DOHH2 (cell line): ENCODE results near the gene C16orf54.
"Not testable (repeated sequence)": the region's sequence is repeated elsewhere in the genome, so short reads cannot be mapped to it uniquely, and the experiment has no call there.

Experiments
- EZH2phosphoT487 ChIP-seq: fragments of 200-600 bp; sonication (generic); IDR thresholded peaks from 2 replicates; pipeline ENCODE4 v1.6.1; 2017; ENCODE audit warnings: borderline replicate concordance, mild to moderate bottlenecking, antibody characterized with exemption, low read length, moderate library complexity, mixed read lengths
- TF ChIP-seq, protein P1 (sequence below): fragments of 200-600 bp; sonication (generic); IDR thresholded peaks from one replicate; pipeline ENCODE4 v1.5.1; 2014; ENCODE audit warnings: antibody characterized with exemption, mild to moderate bottlenecking, low read depth, low read length; ENCODE audit not compliant: poor library complexity, severe bottlenecking

- TF ChIP-seq, protein P1, sequence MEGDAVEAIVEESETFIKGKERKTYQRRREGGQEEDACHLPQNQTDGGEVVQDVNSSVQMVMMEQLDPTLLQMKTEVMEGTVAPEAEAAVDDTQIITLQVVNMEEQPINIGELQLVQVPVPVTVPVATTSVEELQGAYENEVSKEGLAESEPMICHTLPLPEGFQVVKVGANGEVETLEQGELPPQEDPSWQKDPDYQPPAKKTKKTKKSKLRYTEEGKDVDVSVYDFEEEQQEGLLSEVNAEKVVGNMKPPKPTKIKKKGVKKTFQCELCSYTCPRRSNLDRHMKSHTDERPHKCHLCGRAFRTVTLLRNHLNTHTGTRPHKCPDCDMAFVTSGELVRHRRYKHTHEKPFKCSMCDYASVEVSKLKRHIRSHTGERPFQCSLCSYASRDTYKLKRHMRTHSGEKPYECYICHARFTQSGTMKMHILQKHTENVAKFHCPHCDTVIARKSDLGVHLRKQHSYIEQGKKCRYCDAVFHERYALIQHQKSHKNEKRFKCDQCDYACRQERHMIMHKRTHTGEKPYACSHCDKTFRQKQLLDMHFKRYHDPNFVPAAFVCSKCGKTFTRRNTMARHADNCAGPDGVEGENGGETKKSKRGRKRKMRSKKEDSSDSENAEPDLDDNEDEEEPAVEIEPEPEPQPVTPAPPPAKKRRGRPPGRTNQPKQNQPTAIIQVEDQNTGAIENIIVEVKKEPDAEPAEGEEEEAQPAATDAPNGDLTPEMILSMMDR = not testable (repeated sequence)
- not testable (repeated sequence) for TF ChIP-seq EZH2phosphoT487
These were observed 41.4 kb upstream of the C16orf54 start for GRCh38 chr16:29787155-29787554.
